NOMO-1 (cell line): ENCODE results near the gene TRIM44.
"Not testable (repeated sequence)": the region's sequence is repeated elsewhere in the genome, so short reads cannot be mapped to it uniquely, and the experiment has no call there.

ENCODE experiments used
- DNase-seq, 2 experiments: peaks; one replicate each; lab custom pipeline; 2025; ENCODE audit not compliant: unreplicated experiment in 2 of 2; lab: John Stamatoyannopoulos, UW

The TRIM44 gene

GRCh38 chr11:35810045-35810645 lies 147.6 kb downstream of the TRIM44 start:
- no peak for DNase-seq

GRCh38 chr11:35811783-35812182 lies 149.2 kb downstream of the TRIM44 start:
- peak; percentile 69 to 73 for DNase-seq

- no peak for DNase-seq
Measured at GRCh38 chr11:35812828-35813227, 150.3 kb downstream of the TRIM44 start.

- no peak for DNase-seq
Measured at GRCh38 chr11:35814081-35814695, 151.6 kb downstream of the TRIM44 start.

GRCh38 chr11:35814720-35815305 lies 152.2 kb downstream of the TRIM44 start:
- DNase-seq, result no peak

- no peak for DNase-seq
Measured at GRCh38 chr11:35815556-35816315, 153.2 kb downstream of the TRIM44 start.

- DNase-seq, result no peak
Measured at GRCh38 chr11:35820614-35821013, 158.0 kb downstream of the TRIM44 start.

- DNase-seq, result no peak
Measured at GRCh38 chr11:35822815-35823495, 160.4 kb downstream of the TRIM44 start.

- DNase-seq, result no peak
Measured at GRCh38 chr11:35823742-35824298, 161.2 kb downstream of the TRIM44 start.

GRCh38 chr11:35825386-35825785 lies 162.8 kb downstream of the TRIM44 start:
- DNase-seq, result no peak

GRCh38 chr11:35826006-35826405 lies 163.4 kb downstream of the TRIM44 start:
- DNase-seq, result no peak

GRCh38 chr11:35826949-35827348 lies 164.4 kb downstream of the TRIM44 start:
- no peak for DNase-seq

- DNase-seq, result no peak
Measured at GRCh38 chr11:35836205-35836604, 173.6 kb downstream of the TRIM44 start.

- DNase-seq, result no peak
Measured at GRCh38 chr11:35838071-35838470, 175.5 kb downstream of the TRIM44 start.

- not testable (repeated sequence) for DNase-seq
Measured at GRCh38 chr11:35838697-35839367, 176.3 kb downstream of the TRIM44 start.

GRCh38 chr11:35839368-35840161 lies 177.0 kb downstream of the TRIM44 start:
- DNase-seq, result no peak

- DNase-seq, result no peak
Measured at GRCh38 chr11:35841733-35842132, 179.2 kb downstream of the TRIM44 start.

GRCh38 chr11:35842958-35843357 lies 180.4 kb downstream of the TRIM44 start:
- DNase-seq, result no peak

GRCh38 chr11:35844579-35844978 lies 182.0 kb downstream of the TRIM44 start:
- DNase-seq, result no peak
